ENCODE measurements around the gene MYOD1.
A peak's percentile ranks its signal among the peaks of the same experiment; 100 is the strongest.

- TF ChIP-seq EZH2 (IDR thresholded peaks at IDR 0.05) (peak; percentile 76), CTCF (IDR thresholded peaks at IDR 0.05) (peak; percentile 56), EZH2phosphoT487 (IDR thresholded peaks at IDR 0.05) (peak; percentile 68)
Observed at GRCh38 chr11:17719938-17720795, 796 bp downstream of the MYOD1 start.
